AG10803 (cell line): ENCODE data around the gene DIS3.
"Not testable (repeated sequence)": the region's sequence is repeated elsewhere in the genome, so short reads cannot be mapped to it uniquely, and the experiment has no call there.

ENCODE experiments used
- DNase-seq: peaks from one replicate; pipeline ENCODE4 v3.0.0; 2010; ENCODE audit warnings: low read depth
- H3K4me3 ChIP-seq: 2 replicates; pipeline ENCODE4 v1.5.1; 2011; ENCODE audit warnings: mild to moderate bottlenecking, low read length, control low read depth
- CTCF ChIP-seq: conservative IDR thresholded peaks from 2 replicates; pipeline ENCODE4 v1.5.1; 2011; ENCODE audit warnings: mild to moderate bottlenecking, low read length, control low read depth, inconsistent platforms

The DIS3 gene

DNA sequence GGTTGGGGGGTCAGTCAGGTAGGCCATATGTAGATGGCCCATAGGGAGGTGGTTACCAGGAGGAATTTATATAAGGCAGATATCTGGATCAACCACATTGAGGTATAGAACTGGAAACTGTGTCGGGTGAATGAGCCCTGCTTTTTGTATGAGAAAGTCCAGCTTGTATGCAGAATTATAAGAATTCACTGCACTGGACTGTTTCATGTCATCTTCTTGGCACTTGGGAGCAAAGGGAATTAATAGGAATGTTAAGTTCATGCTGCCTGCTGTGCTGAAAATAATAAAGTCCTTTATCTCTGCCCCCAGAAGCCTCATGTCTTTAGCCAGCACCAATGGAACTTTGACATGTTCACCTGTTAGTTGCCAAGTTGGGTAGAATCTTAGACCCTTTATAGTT, 41.7 kb downstream of the DIS3 start:
- no peak overlapping the region for H3K4me3 ChIP-seq
- no peak for TF ChIP-seq CTCF
- DNase-seq: no peak

GRCh38 chr13:72737033-72737432, 44.7 kb downstream of the DIS3 start:
- no peak overlapping the region for H3K4me3 ChIP-seq
- no peak for TF ChIP-seq CTCF
- DNase-seq: no peak

GRCh38 chr13:72728290-72728605, 53.5 kb downstream of the DIS3 start:
- TF ChIP-seq CTCF: no peak
- no peak for DNase-seq
- H3K4me3 ChIP-seq: peak overlapping the region; percentile 86

- peak within 1 kb of the TSS; percentile 94 for H3K4me3 ChIP-seq
Observed at GRCh38 chr13:72727417-72728289, 54.0 kb downstream of the DIS3 start, which contains the start of the genes BORA and MZT1. TSS of gene BORA (plus strand) at chr13:72727923. CDS start at chr13:72728941, 1,018 bp downstream. TSS of gene MZT1 (minus strand) at chr13:72727629. CDS start at chr13:72727602, 27 bp downstream.

GRCh38 chr13:72726726-72727416, 54.8 kb downstream of the DIS3 start:
- H3K4me3 ChIP-seq: peak overlapping the region; percentile 94
- TF ChIP-seq CTCF: no peak
- DNase-seq: peak; percentile 12

More at GRCh38 chr13:72727417-72728289, 54.0 kb downstream of the DIS3 start, which contains the start of the genes BORA and MZT1:
- peak; percentile 97 for DNase-seq
- TF ChIP-seq CTCF: no peak

- DNase-seq: not testable (repeated sequence)
- peak overlapping the region; percentile 94 for H3K4me3 ChIP-seq
Observed at GRCh38 chr13:72726185-72726584, 55.5 kb downstream of the DIS3 start.

DNA sequence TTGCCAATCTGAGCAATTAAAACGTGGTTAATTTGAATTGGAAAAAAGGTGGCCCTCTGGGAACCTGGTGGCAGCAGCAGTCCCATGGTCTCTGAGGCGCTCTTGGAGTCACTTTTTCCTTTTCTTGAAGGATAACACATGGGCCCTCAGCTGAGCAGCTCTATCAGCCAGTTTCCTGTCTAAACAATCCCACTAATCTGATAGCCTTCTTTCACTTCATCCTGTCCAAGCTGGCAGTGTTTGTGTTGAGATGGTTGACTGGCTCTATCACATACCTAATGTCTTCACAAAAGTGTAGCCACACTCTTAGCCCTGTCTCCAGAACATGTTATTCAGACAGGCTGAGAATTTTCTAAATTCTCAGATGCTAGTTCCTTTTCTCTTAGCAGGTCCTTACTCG, 64.9 kb downstream of the DIS3 start:
- DNase-seq: no peak
- no peak for TF ChIP-seq CTCF
- no peak overlapping the region for H3K4me3 ChIP-seq
